Pancreas (tissue), 10 donors: ENCODE results near the gene KRT6A. TPM values are rescaled to one million over a fixed set of nuclear protein-coding genes. Genes with fewer than 3 reads are reported as not detected.

Experiments
- ATAC-seq, 4 donors: fragments of 200-7000 bp; cut with Tn5 transposase; one replicate each; pipeline versions ENCODE4 v1.8.0 to v1.9.1; 2020; ENCODE audit warnings: mild to moderate bottlenecking in 4 of 4, moderate library complexity in 4 of 4
- DNase-seq, 6 donors: peaks; one replicate each; pipeline ENCODE4 v3.0.0-alpha.2; 2020
- FAIRE-seq: peaks from 2 replicates; lab custom pipeline; 2012; peaks lifted over from hg19 to GRCh38; lab: Jason Lieb, UNC
- H3K27ac ChIP-seq, 4 donors: fragments of 200-600 bp; sonication (generic); 1 replicate in 3 of 4; 2 replicates in 1 of 4; pipeline versions ENCODE4 v1.5.0 to v1.8.0; 2020
- H3K27me3 ChIP-seq, 4 donors: fragments of 200-600 bp; one replicate each; pipeline ENCODE4 v1.8.0; 2021
- H3K36me3 ChIP-seq, 3 donors: fragments of 200-600 bp; sonication (generic) in 1 of 3; one replicate each; pipeline versions ENCODE4 v1.5.0 to v1.8.0; 2020 to 2021
- H3K4me1 ChIP-seq, 3 donors: fragments of 200-600 bp; one replicate each; pipeline ENCODE4 v1.8.0; 2021
- H3K4me3 ChIP-seq, 4 donors: fragments of 200-600 bp; sonication (generic) in 2 of 4; one replicate each; pipeline versions ENCODE4 v1.5.0 to v1.8.0; 2020 to 2021
- H3K9me3 ChIP-seq, 4 donors: fragments of 200-600 bp; one replicate each; pipeline ENCODE4 v1.8.0; 2021
- CTCF ChIP-seq, 4 donors: fragments of 200-600 bp; sonication (generic) in 3 of 4; IDR thresholded peaks; one replicate each; pipeline versions ENCODE4 v1.5.0 to v1.8.0; 2021; ENCODE audit warnings: antibody characterized with exemption in 4 of 4
- WGBS, 2 donors: extraction: QIAGEN DNeasy Blood & Tissue Kit; methylation state at CpG; one replicate each; pipeline ENCODE4 v1.1.7; 2013; 5-methylcytosine and 5-hydroxymethylcytosine counted together
- intact Hi-C, 3 donors: fragments of 100-400 bp; cut with DNase I; formaldehyde crosslinking; loops; one replicate each; pipeline versions ENCODE4 v1.11.1 to v1.14.2; 2022
- polyA plus RNA-seq, 2 donors: library from polyadenylated mRNA; stranded (reverse); fragments of 200-250 nt; gene quantifications; one replicate each; pipeline ENCODE4 v1.2.3, GENCODE V29; 2013
- total RNA-seq, 6 donors: library from RNA; stranded (reverse); fragmentation: NEBNext Ultra II Directional in 4 of 6; extraction: Animal tissue kit (Norgen Biotek cat#: 25700) in 4 of 6; gene quantifications; one replicate each; pipeline versions ENCODE4 v1.2.1 to v1.2.4, GENCODE V29; 2021 to 2023
- donor health status: healthy with polysubstance abuse.
- donor health status: DM: no; HTN: no; CAD: no; lungs with moderate emphysema.
- donor health status: DM: no; HTN: no; CAD: no.
- donor health status: control.
- donor health status: control.
- donor health status: Bipolar disorder and iron deficiency.
- donor health status: DM: yes; HTN: yes; CAD: no.
- donor health status: DM: no; HTN: no; CAD: no.
- donor health status: DM: no; HTN: no; CAD: no.
- donor health status: DM: yes; HTN: yes; CAD: no.

KRT6A gene
- total and polyA plus RNA-seq, 8 donors, result 0.15 to 2.2 (median 0.82) TPM; not detected in 5

GRCh38 chr12:52442600-52443061, 50.4 kb downstream of the KRT6A start:
- Histone ChIP-seq H3K27ac (no peak overlapping the region), H3K4me3 (no peak overlapping the region), H3K36me3 (no peaks in the 10 kb centered on the region), H3K27me3 (no peaks in the 10 kb centered on the region), H3K9me3 (no peaks in the 10 kb centered on the region), H3K4me1 (no peaks in the 10 kb centered on the region)
- no peak for TF ChIP-seq CTCF (IDR thresholded peaks at IDR 0.05)
- 39 to 43% methylated on average over 6 of the region's 6 CpGs for WGBS, 2 donors
- FAIRE-seq (no peak), ATAC-seq (peak in 3 of 4 donors; percentile 29 to 71 (median 68)), DNase-seq (peak in 1 of 6 donors; percentile 20)
- intact Hi-C loops, result no loop called here

GRCh38 chr12:52441320-52441911, 51.6 kb downstream of the KRT6A start:
- no peak overlapping the region for H3K4me3 ChIP-seq
- H3K27me3 ChIP-seq, result no peaks in the 10 kb centered on the region
- FAIRE-seq (no peak), ATAC-seq (peak in 1 of 4 donors; percentile 32), DNase-seq (no peak)
- TF ChIP-seq CTCF (IDR thresholded peaks at IDR 0.05), result no peak
- 61 to 67% methylated on average over 9 of the region's 9 CpGs for WGBS, 2 donors
- H3K9me3 ChIP-seq, result no peaks in the 10 kb centered on the region
- no peaks in the 10 kb centered on the region for H3K36me3 ChIP-seq
- no peaks in the 10 kb centered on the region for H3K4me1 ChIP-seq
- H3K27ac ChIP-seq, result no peak overlapping the region
- intact Hi-C loops, result no loop called here

- no peaks in the 10 kb centered on the region for H3K4me1 ChIP-seq
- H3K4me3 ChIP-seq, result no peak overlapping the region
- no peaks in the 10 kb centered on the region for H3K9me3 ChIP-seq
- H3K27ac ChIP-seq, result no peak overlapping the region
- DNase-seq, result no peak
- H3K36me3 ChIP-seq, result no peaks in the 10 kb centered on the region
- no peak for TF ChIP-seq CTCF (IDR thresholded peaks at IDR 0.05)
- 92% methylated on average over 5 of the region's 5 CpGs for WGBS, 2 donors
- no peaks in the 10 kb centered on the region for H3K27me3 ChIP-seq
- FAIRE-seq, result no peak
- intact Hi-C loops, result no loop called here
- no peak for ATAC-seq
These were observed 52.2 kb downstream of the KRT6A start for GRCh38 chr12:52440821-52441319.

- no peaks in the 10 kb centered on the region for H3K36me3 ChIP-seq
- DNase-seq (no peak), FAIRE-seq (no peak), ATAC-seq (no peak)
- no peaks in the 10 kb centered on the region for H3K27me3 ChIP-seq
- no peak overlapping the region for H3K27ac ChIP-seq
- H3K4me3 ChIP-seq, result no peak overlapping the region
- TF ChIP-seq CTCF (IDR thresholded peaks at IDR 0.05), result no peak
- WGBS, 2 donors, result 57 to 68% methylated on average over 2 of the region's 2 CpGs
- no peaks in the 10 kb centered on the region for H3K4me1 ChIP-seq
- H3K9me3 ChIP-seq, result no peaks in the 10 kb centered on the region
- intact Hi-C loops, result no loop called here
These were observed 53.2 kb downstream of the KRT6A start for GRCh38 chr12:52439845-52440244.

GRCh38 chr12:52439420-52439819, 53.6 kb downstream of the KRT6A start:
- Histone ChIP-seq H3K4me1 (no peaks in the 10 kb centered on the region), H3K9me3 (no peaks in the 10 kb centered on the region), H3K27ac (no peak overlapping the region), H3K4me3 (no peak overlapping the region), H3K36me3 (no peaks in the 10 kb centered on the region), H3K27me3 (no peaks in the 10 kb centered on the region)
- FAIRE-seq (no peak), DNase-seq (no peak), ATAC-seq (no peak)
- WGBS, 2 donors, result 68 to 73% methylated on average over 8 of the region's 8 CpGs
- TF ChIP-seq CTCF (IDR thresholded peaks at IDR 0.05), result no peak
- intact Hi-C loops, result no loop called here
